Measurements from ENCODE around the gene QSOX2.

DNA sequence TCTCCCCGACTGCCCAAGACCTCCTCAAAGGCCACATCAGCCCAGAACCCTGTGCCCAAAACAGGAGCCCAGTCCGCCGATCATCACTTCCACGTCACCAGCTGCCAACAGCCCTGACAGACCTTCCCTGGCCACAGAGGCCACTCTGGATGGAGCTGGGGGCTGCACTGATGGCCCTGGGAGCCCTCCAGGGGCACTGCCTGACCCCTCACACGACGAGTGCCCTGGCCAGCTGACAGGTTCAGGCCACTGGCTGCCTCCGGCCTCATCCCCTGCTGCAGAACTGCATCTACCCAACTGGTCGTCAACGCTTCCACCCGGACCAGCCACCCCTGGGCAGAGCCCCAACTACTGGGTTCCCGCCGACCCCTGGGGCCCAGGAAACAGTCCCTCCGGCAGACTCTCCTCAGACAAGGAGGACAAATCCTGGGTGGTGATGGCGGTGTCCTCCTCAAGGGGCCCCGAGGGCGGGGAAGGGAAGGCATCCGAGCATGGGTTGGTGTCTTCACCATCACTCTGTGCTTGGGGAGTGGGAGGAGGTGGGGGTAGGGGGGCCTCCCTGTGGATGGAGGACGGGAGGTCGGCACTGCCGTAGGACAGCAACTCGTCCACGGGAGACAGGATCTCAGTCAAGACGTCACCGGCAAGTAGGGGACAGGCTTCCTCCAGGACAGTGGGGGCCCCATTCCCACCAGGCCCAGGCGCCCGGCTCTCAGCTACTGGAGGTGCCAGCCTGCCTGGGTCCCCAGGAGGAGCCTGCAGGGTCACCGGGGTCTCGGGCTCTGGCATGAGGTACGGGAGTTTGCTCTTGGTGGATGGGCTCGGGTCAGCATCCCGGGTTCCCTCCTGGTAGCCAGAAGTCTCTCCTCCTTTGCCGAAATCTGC lies 7.9 kb upstream of the QSOX2 start:
- TF ChIP-seq, protein P1, sequence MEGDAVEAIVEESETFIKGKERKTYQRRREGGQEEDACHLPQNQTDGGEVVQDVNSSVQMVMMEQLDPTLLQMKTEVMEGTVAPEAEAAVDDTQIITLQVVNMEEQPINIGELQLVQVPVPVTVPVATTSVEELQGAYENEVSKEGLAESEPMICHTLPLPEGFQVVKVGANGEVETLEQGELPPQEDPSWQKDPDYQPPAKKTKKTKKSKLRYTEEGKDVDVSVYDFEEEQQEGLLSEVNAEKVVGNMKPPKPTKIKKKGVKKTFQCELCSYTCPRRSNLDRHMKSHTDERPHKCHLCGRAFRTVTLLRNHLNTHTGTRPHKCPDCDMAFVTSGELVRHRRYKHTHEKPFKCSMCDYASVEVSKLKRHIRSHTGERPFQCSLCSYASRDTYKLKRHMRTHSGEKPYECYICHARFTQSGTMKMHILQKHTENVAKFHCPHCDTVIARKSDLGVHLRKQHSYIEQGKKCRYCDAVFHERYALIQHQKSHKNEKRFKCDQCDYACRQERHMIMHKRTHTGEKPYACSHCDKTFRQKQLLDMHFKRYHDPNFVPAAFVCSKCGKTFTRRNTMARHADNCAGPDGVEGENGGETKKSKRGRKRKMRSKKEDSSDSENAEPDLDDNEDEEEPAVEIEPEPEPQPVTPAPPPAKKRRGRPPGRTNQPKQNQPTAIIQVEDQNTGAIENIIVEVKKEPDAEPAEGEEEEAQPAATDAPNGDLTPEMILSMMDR (IDR thresholded peaks at IDR 0.05), result no peak
- TF ChIP-seq POLR2A (IDR thresholded peaks at IDR 0.05), result no peak

All from body of pancreas (tissue), 4 donors.